22Rv1 (cell line): ENCODE results near the gene SBF2.

Experiments used
- CTCF ChIP-seq: fragments of 450-650 bp; IDR thresholded peaks from 2 replicates; pipeline ENCODE4 v1.5.1; 2017; ENCODE audit warnings: mild to moderate bottlenecking
- ZFX ChIP-seq: fragments of 450-650 bp; IDR thresholded peaks from 2 replicates; pipeline ENCODE4 v1.6.1; 2017; ENCODE audit warnings: antibody characterized with exemption, borderline replicate concordance

GRCh38 chr11:9847636-9848035 lies 446.4 kb downstream of the SBF2 start:
- TF ChIP-seq CTCF = no peak
- no peak for TF ChIP-seq ZFX
